Astrocyte of the hippocampus (primary cell): Measurements from ENCODE around the gene NXPH3.
"Not testable (repeated sequence)": the region's sequence is repeated elsewhere in the genome, so short reads cannot be mapped to it uniquely, and the experiment has no call there.

Source experiments
- DNase-seq: peaks from one replicate; pipeline ENCODE4 v3.0.0; 2011; ENCODE audit warnings: low read depth, low spot score

Gene NXPH3

GRCh38 chr17:49575679-49576087 is at the start of gene NXPH3:
Gene NXPH3, plus strand, starts transcription at chr17:49575871. Its CDS starts 349 bp downstream, at chr17:49576220.
- peak; percentile 72 for DNase-seq

GRCh38 chr17:49527927-49528651 is 47.6 kb upstream of the NXPH3 start:
- DNase-seq, result no peak

DNA sequence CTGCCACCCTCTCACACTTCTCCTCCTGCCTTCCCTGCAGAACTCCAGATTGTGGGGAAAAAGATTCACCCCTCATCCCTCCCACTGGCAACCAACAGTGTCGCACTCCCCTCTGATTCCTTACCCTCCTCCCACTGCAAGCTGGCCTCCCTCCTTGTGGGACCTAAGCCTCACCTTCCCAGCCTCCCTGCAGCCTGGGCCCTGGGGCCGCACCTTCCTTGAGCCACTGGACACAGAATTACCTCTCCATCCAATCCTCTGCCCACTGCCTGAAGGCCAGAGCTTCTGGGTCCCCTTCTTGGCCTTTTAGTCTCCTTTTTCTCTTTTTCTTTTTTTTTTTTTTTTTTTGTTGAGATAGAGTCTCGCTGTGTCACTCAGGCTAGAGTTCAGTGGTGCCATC is 46.7 kb upstream of the NXPH3 start:
- no peak for DNase-seq

- no peak for DNase-seq
Measured at GRCh38 chr17:49530118-49530517, 45.6 kb upstream of the NXPH3 start.

DNA sequence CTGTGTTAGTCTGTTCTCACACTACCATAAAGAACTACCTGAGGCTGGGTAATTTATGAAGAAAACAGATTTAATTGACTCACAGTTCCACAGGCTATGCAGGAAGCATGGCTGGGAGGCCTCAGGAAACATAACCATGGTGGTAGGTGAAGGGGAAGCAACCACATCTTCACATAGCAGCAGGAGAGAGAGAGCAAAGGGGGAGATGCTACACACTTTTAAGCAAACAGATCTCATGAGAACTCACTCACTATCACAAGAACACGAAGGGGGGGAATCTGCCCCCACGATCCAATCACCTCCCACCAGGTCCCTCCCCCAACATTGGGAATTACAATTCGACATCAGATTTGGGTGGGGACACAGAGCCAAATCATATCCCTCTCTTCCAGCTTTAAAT is 31.8 kb upstream of the NXPH3 start:
- DNase-seq, result no peak

GRCh38 chr17:49545007-49545660 is 30.5 kb upstream of the NXPH3 start:
- no peak for DNase-seq

DNA sequence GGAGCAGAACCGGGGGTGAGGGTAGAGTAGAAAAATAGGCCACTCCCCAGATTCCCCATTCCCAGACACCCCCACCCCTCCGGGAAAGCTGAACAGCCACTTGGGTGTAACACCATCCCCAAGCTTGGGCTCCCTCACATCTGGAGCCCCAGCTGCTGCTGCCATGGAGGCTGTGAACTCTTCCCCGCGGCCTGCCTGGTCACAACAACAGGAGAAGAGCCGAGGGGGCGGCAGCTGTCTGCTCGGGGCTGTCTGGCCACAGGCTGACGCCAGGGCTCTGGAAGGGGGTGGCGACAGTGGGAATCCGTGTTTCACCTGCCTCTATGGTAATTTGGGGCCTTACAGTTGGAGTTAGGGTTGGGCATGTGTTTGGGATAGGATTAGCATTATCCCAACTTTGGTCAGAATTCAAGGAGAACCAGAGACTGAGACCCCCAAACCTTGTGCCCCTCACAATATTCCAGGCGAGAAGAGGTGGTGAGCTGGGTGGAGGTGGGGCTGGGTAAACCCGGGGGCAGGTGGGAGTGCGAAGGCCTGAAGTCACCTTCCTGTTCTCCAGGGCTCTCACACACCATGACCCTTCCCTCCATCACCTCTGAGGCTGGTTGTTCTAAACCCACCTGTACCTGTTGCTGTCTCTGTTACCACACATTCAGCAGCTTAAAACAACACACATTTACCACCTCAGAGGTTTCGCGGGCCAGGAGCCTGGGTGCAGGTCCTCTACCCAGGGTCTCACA is 29.7 kb upstream of the NXPH3 start:
- no peak for DNase-seq

- DNase-seq, result no peak
Measured at GRCh38 chr17:49546546-49547535, 28.8 kb upstream of the NXPH3 start.

DNA sequence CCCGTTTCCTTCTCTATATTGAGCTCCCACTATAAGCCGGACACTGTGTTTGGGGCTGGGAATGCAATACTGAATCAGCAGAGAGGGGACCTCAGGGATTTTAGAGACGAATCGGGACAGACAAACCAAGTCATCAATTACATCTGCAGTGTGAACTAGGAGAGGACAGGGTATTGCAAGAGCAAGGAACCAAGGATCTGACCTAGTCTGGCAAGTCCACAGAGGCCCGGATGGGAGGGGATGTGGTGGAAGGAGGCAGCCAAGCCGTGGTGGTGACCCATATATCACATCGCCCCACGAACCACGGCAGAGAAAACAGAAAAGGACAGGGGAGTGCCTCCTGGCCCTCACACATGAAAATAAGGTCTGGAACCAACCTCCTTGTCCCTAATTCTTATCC is 28.1 kb upstream of the NXPH3 start:
- DNase-seq, result no peak

DNA sequence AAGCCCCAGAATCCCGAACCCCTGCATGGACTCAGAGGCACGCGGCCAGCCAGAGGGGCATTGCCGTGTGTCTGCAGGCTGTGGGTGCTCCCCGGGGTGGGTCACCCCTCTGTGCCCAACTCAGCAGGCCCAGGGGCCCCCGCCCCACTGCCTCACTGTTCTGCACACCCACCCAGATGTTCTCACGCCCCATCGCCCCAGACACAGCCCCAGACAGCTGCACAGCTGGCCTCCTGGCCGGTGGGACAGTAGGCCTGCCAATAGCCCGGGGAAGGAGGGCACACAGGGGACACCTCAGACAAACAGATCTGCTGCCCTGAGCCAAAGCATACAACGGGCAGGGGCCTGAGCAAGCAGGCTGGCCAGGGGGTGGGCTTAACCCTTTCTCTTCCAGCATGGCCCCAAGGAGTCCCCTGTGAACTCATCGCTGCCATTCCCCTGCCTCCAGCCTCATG is 27.6 kb upstream of the NXPH3 start:
- DNase-seq, result no peak

DNA sequence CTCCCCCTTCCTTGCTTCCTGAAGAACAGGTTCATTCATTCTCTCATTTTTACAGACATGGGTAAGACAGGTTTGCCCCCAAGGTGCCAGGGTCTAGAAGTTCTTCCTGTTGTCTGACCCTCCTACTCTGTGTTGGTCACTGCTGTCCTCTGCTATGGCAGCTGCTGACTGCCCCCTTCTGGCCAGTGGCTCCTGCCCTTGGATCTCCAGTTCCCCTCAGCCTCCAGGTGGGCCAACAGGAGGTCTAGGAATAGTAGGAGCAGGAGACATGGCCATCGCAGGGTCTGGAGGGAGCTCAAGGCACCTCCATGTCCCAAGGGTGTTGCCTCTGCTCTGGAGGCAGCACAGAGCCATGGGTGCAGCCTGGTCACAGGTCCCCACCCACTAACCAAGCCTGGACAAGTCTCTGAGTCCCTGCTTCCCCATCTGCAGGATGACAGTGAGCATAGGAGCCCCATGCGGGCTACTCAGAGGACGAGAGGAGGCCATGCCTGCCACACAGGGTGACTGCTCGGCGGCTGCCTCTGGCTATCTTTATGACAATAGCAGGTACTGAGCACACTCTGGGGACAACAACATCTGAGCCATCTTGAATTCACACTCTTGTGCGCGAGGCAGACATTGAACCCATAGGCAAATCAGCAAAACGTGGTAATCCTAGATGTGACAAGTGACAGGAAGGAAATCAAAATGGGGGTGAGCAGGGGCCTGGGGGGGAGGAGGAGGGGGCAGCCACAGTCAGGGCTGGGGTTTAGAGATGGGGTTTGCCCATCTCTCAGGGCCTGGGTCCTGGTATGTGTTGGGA is 27.0 kb upstream of the NXPH3 start:
- DNase-seq, result peak; percentile 53

GRCh38 chr17:49549311-49549605 is 26.4 kb upstream of the NXPH3 start:
- DNase-seq, result no peak

- no peak for DNase-seq
Measured at GRCh38 chr17:49549691-49550678, 25.7 kb upstream of the NXPH3 start.

DNA sequence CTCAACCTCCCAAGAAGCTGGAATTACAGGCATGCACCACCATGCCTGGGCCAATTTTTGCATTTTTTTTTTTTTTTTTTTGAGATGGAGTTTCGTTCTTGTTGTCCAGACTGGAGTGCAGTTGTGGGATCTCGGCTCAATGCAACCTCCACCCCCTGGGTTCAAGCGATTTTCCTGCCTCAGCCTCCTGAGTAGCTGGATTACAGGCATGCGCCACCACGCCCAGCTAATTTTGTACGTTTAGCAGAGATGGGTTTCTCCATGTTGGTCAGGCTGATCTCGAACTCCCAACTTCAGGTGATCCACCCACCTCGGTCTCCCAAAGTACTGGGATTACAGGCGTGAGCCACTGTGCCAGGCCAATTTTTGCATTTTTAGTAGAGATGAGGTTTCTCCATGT is 24.9 kb upstream of the NXPH3 start:
- not testable (repeated sequence) for DNase-seq

DNA sequence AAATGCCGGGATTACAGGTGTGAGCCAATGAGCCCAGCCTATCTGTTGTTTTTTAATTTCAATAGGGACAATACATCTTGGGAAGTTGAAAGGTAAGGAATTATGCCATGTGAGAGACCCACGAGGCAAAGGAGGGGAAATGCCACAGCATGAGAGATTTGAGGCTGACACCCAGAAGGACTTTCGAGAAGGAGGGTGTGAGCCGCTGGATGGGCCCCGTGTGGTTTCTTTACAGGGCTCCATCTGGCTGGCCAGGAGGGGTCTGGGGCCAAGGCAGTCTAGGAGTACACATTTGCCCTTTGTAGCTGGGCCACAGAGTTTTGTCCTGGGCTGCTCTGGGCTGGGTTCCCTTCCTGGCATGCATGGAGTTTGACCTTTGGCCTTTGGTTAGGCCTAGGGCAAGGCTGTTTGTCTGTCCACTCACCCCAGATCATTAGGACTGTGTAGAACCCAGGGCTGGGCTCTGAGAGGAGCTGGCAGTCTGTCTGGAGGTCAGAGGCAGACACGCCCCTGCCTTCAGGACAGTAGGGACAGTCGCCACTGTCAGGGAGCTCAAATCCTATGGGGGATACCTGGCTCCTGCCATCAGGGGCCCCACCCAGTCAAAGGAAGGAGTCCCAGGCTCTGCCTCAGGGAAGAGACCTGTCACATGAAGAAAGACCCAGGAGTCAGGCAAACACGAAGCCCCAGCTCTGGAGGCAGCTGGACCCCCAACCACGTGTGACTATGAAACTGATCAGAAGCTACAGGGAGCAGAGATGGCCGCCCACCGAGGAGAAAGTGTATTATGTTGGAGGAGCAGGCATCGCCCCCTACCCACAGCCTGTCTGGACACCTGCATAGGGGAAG is 24.2 kb upstream of the NXPH3 start:
- no peak for DNase-seq

DNA sequence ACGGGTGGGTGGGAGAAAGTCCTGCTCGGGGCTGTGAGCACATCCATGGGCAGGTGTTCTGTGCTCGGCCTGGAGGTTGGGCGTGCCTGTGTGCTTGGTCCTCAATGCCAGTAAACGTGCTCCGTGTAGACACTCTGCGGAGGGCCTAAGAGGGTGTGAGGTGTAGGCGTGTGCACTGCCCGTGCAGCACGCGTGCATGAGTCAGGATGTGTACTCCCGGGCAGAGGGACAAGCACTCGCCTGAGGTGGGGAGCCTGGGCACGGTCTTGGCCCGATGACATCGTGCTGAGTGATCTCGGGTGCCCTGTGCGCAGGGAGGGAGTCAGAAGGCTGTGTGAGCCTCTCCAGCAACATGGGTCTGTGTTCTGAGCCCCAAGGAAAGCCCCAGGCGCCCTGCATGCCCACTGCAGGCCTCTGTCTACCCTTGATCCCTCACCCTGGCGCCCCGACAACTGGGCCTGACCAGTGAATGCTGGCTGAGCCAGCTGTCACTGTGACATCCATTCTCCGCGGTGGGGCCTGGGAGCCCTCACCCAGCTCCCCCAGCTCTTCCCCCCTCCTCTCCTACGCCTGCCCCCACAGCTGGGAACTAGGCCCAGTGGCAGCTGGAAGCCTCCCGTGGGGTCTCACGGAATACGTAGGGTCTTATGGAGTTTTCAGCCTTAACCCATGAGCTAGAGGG is 23.5 kb upstream of the NXPH3 start:
- no peak for DNase-seq

- DNase-seq, result no peak
Measured at GRCh38 chr17:49553676-49554335, 21.9 kb upstream of the NXPH3 start.
